Suprapubic skin (tissue), 4 donors: ENCODE measurements around the gene AGA.

Experiments used
- POLR2A ChIP-seq, 2 donors: fragments of 450-650 bp; IDR thresholded peaks; one replicate each; pipeline ENCODE4 v1.6.1; 2017; ENCODE audit warnings: antibody characterized with exemption in 2 of 2, mild to moderate bottlenecking in 2 of 2, moderate library complexity in 2 of 2
- POLR2AphosphoS5 ChIP-seq, 3 donors: sonication (generic); formaldehyde crosslinking; IDR thresholded peaks; one replicate each; pipeline ENCODE4 v1.6.1; 2017; ENCODE audit warnings: antibody characterized with exemption in 3 of 3

GRCh38 chr4:177405508-177405907 is 36.7 kb downstream of the AGA start:
- no peak for TF ChIP-seq POLR2AphosphoS5 (IDR thresholded peaks at IDR 0.05)
- no peak for TF ChIP-seq POLR2A (IDR thresholded peaks at IDR 0.05)
